A204.1 (cell line): ENCODE data around the gene ANKH.

Experiments used
- FAIRE-seq: peaks from 2 replicates; lab custom pipeline; 2012; peaks lifted over from hg19 to GRCh38; lab: Jason Lieb, UNC

Gene ANKH

GRCh38 chr5:14713476-14714390 is 157.8 kb downstream of the ANKH start:
- no peak for FAIRE-seq

GRCh38 chr5:14712666-14713065 is 158.9 kb downstream of the ANKH start:
- FAIRE-seq, result no peak

DNA sequence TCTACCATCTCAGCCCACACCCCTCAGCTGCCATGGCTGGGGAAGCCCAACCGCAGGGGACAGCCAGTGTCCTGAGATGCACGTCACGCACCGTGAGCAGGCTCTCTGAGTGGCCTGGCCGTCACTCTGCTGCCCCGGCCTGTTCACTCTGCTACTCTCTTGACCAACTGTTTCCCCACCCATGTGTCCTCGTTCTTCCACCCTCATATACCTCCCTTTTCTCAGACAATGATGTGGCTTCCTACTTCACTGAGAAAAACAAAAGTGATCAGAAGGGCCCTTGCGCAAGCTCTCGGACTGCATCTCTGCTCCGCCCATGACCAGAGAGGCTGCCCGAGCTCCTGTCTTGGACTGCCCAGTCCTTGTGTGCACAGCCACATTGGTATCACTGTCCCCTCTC is 159.4 kb downstream of the ANKH start:
- no peak for FAIRE-seq

DNA sequence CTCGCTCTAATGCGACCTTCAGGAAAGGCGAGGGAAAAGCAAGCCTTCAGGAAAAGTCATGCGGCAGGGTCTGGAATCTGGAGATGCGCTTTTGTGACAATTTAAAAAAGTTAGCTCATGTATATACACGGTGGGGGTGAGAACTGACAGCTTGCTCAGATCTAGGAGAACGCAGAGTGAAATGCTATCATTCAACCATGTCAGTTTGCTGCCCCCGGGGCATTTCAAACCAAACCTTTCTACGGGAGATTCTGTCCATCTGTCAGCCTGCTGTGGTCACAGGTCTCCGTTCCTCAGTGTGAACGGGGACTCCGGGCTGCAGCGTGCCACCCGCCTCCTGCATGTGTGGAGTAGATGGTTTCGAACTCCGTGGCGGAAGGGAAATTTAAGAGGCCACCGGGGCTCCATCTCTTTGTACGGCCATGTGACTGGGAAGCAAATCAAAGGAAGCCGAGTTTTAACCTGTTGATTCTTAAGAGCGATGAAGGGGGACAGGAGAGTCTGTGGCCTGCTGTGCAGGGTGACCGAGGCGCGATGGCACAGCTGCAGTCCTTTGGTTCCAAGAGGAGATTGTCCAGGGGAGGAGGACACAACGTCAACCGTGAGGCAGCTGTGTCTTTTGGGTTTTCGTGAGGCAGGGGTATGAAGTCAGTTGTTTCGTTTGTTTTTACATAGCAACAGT is 161.1 kb downstream of the ANKH start:
- FAIRE-seq, result no peak

DNA sequence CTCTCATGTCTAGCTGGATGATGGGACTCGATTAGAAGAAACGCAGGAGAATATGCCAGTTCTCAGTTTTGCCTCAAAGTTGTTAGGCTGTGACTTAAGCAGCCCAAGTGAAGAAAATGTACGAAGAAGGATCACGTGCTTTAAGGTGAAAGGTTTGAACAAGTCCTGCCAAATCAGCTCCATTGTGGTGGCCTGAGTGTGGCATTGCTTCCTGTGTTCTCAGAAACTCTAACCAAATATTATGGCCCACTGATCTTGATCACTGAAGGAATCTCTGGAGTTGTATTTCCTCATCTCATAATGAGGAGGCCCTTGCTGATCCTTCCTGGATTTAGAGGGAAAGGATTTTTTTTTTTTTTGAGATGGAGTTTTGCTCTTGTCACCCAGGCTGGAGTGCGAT is 163.0 kb downstream of the ANKH start:
- no peak for FAIRE-seq

- no peak for FAIRE-seq
Observed at GRCh38 chr5:14707811-14708390, 163.7 kb downstream of the ANKH start.

- FAIRE-seq, result no peak
Observed at GRCh38 chr5:14706615-14707021, 165.0 kb downstream of the ANKH start.

- FAIRE-seq, result no peak
Observed at GRCh38 chr5:14705556-14705955, 166.0 kb downstream of the ANKH start.

DNA sequence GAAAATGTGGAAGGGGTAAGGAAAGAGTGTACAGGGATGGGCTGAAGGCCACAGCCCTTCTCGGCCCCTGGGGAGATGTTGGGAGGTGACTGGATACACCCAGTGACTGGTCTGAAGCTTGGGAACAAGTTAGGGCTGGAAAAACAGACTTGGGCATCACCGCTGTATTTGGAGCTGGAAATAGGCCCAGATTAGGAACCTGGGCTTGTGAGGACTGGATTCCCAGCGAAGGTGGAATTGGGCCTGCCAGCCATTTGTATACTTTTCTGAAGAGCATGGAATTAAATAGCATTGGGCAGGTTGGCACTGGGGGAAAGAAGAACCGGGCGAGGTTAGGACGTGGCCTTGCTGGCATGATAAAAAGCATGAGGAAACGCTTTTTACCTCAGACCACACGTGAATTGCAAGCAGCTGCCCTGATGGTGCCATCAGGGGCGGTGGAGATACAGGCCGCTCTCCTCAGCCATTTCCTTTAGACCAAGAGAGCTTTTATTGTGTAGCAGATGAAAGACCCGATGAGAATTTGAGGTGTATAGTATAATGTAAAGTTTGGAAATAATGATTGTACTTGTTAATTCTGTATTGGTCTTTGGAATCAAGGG is 169.2 kb downstream of the ANKH start:
- FAIRE-seq, result no peak

- FAIRE-seq, result no peak
Observed at GRCh38 chr5:14701556-14701955, 170.0 kb downstream of the ANKH start.

DNA sequence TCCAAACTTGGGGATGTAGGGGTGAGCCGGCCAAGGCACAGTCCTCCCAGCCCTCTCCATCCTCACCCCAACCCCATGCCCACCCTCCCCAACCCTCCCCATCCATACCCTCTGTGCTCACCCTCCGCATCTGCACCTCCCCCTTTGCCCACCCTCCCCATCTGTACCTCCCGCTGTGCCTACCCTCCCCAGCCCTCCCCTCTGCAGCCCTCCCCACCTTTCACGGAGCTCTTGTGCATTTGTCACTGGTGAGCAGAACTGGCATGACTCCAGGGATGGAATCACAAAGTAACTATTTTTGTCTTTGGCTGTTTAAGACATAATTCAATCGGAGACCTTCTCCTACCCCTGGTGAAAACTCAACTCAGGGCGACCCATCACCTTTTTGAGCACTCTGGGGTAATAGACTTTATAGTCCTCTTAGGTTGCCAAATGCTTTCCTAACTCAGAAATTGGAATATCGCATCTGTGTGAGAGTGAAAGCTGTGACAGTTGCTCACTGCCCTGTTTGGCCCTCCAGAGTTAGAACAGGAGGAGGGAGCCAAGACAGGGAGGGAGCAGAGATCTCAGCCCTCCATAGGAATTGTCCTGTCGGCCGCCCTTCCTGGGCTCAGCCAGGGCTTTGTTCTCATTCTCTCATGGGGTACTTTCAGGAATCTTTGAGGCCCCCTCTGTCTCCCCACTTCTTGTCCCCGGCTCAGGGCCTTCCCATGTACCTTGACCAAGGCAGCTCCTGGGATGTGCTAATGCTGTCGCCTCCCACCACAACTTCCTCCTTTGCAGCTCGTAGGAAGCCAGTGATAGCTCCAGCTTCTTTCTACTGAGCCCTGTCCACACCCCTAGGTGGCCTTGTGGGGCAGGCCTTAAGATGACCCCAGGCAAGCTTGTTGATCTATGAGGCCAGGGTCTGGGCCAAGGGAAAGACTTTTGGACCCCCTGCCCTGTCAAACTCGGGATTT is 170.8 kb downstream of the ANKH start:
- FAIRE-seq, result no peak

GRCh38 chr5:14699807-14700400 is 171.7 kb downstream of the ANKH start:
- no peak for FAIRE-seq

GRCh38 chr5:14699159-14699558 is 172.4 kb downstream of the ANKH start:
- no peak for FAIRE-seq

DNA sequence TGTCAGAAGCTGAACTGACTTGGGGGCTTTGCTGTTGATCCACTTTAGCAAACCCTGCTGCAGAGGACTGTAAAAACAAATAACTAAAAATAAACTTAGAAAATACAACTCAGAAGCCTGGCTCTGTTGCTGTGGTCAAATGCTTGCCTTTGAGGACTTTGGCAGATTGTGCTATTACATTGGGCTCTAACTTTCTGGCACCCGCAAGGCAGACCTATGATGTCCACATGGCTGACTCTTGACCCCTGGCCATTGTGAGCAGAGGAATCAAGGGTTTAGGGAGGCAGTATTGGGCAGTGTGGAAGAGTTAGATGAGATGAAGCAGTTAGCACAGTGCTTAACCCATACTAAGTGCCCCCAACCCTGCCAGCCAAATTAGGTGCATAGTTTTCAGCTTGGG is 173.1 kb downstream of the ANKH start:
- no peak for FAIRE-seq

- FAIRE-seq, result no peak
Observed at GRCh38 chr5:14696851-14697250, 174.7 kb downstream of the ANKH start.

DNA sequence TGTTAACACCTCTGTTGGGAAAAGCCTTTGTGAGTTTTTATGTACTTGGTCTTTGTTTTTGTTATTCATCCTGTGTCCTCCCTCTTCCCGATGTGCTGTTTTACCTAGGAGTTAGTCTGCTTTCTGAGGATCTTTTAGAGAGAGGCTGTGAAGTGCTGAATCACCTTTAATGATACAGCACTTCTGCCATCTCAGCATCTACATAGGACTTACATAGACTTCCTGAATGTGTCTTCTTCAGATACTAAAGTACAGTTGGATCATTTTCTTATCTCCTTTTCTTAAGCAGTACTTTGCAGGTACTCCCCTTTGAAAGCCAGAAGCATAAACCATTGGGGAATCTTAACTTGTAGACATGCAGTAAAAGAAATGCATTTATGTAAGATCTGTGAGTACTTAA is 175.5 kb downstream of the ANKH start:
- no peak for FAIRE-seq

DNA sequence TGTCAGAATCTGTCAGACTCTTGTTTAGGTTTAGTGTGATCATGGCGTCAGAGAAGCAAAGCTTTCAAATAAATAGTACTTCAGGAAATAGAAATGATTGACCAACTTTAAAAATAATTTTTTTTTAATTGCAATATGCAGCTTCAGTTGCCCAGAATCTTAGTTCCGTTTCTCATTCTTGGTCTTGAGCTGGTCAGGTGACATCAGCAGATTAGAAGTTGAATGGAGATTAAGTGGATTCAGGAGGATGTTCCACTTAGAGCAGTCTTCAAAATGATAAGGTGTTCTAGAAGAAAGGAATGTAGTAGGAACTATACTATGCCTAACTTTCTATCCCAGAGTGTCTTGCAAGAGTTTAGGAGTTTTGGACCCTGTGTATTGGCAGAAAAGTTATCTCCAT is 176.4 kb downstream of the ANKH start:
- no peak for FAIRE-seq

GRCh38 chr5:14693070-14693469 is 178.5 kb downstream of the ANKH start:
- no peak for FAIRE-seq

DNA sequence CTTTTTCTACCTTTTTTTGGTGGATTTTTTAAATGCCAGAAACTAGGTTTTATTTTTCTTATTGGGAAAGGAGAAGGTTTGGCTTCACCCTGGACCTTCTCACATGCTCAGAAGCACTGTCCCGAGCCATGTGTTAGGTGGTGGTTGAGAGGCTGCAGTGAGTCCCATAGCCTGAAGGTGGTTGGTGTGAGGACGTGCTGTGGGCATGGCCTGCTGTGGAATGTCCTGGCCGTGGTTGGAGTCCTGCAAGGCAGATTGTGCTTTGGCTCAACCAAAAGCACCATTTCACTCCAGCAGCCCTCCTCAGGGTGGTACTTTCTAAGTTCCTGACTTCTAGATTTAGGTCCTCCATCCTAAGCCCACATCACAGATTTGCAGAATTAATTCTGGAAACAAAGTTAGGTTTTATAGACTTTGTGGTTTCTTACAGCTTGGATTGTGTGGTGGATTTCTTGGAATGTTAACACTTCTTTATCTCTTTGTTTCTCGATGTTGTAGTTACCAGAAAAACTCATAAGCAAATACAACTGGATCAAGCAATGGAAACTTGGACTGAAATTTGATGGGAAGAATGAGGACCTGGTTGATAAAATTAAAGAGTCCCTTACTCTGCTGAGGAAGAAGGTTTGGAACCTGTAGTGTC is 184.4 kb downstream of the ANKH start:
- no peak for FAIRE-seq

DNA sequence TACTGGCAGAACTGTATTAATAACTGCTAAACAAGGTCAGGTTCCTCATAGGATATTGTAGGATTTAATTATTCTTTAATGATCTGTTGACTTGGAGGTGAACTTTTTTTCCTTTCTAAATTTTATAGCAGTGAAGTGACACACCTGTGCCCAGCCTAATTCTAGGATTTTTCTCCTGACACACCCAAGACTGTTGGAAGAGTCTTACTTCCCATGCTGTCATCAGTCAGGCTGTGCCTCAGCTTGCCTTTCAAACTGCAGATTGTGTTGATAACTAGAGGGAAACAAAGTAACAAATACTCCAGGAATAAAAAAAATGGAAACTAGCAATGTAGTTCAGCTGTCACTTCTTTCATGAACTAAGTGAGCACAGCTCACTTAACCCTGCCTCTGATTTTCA is 185.1 kb downstream of the ANKH start:
- FAIRE-seq, result no peak

GRCh38 chr5:14685757-14686156 is 185.8 kb downstream of the ANKH start:
- FAIRE-seq, result no peak
